ENCODE data around the gene APOA5.
"Not testable (repeated sequence)": the region's sequence is repeated elsewhere in the genome, so short reads cannot be mapped to it uniquely, and the experiment has no call there.

The APOA5 gene

GRCh38 chr11:116771935-116772334 is 19.7 kb downstream of the APOA5 start:
- DNase-seq, result no peak

- DNase-seq, result no peak
Measured at GRCh38 chr11:116762132-116762531, 29.5 kb downstream of the APOA5 start.

GRCh38 chr11:116756044-116756443 is 35.6 kb downstream of the APOA5 start:
- not testable (repeated sequence) for DNase-seq

DNA sequence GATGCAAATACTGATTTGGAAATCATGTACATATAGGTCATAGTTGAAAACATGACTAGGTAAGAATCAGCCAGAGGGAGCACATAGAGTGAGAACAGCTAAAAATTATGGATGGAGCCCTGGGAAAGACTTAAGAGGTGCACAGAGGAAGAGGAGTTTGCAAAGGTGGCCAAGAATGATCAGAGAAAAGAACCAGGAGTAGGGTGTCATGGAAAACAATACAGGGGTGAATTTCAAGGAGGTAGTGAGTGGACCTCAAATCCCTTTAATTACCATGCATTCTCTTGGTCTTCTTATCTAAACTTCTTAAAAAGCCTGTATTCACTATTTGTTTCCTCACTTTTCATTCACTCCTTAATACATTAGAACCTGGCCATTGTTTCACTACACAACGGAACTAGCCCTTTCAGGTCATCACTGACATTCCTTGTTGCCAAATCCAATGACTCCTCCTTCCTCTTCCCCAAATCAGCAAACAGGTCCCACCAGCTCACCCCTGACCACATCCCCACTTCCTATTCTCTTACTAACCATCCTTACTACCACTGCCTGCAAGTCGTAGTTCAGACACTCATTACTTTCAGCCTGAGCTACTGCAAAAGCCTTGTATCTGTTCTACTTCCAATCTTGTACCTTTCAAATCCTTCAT is 41.5 kb downstream of the APOA5 start:
- DNase-seq, result no peak

GRCh38 chr11:116742104-116742503 is 49.6 kb downstream of the APOA5 start:
- no peak for DNase-seq

GRCh38 chr11:116740741-116741140 is 50.9 kb downstream of the APOA5 start:
- DNase-seq, result no peak

All from effector CD4-positive, alpha-beta T cell (primary cell).